Endothelial cell of umbilical vein (primary cell): ENCODE data around the gene PTGES.

ENCODE experiments used
- EZH2 ChIP-seq: IDR thresholded peaks from 2 replicates; pipeline ENCODE4 v1.6.1; 2012; ENCODE audit warnings: borderline replicate concordance, low read depth, mild to moderate bottlenecking, moderate library complexity, low read length, inconsistent platforms; ENCODE audit not compliant: severe bottlenecking
- MYC ChIP-seq: IDR thresholded peaks from one replicate; pipeline ENCODE4 v1.6.1; 2011; ENCODE audit warnings: mild to moderate bottlenecking, low read depth, low read length
- POLR2A ChIP-seq: IDR thresholded peaks from 2 replicates; pipeline ENCODE4 v1.6.1; 2012; ENCODE audit warnings: low read depth, mild to moderate bottlenecking, control low read depth, low read length
- POLR2AphosphoS5 ChIP-seq: IDR thresholded peaks from 2 replicates; pipeline ENCODE4 v1.6.1; 2012; ENCODE audit warnings: low read depth, mild to moderate bottlenecking, control low read depth, low read length, moderate library complexity; ENCODE audit not compliant: insufficient read depth
- TF ChIP-seq, protein P1 (sequence below), 2 donors: IDR thresholded peaks; 1 replicate in 1 of 2; 2 replicates in 1 of 2; pipeline ENCODE4 v1.5.1; 2011; ENCODE audit warnings: low read length in 2 of 2, mild to moderate bottlenecking in 2 of 2, moderate library complexity in 2 of 2, control low read depth in 1 of 2, inconsistent platforms in 1 of 2, low read depth in 1 of 2; ENCODE audit not compliant: insufficient read depth in 1 of 2; ENCODE audit errors: extremely low read depth in 1 of 2
- TF ChIP-seq, protein P2 (sequence below): IDR thresholded peaks from 2 replicates; pipeline ENCODE4 v1.6.1; 2011; ENCODE audit not compliant: insufficient read depth, insufficient read length

GRCh38 chr9:129722913-129723312, 29.9 kb downstream of the PTGES start:
- TF ChIP-seq EZH2 (no peak), POLR2AphosphoS5 (no peak), POLR2A (no peak), MYC (no peak)
- TF ChIP-seq, protein P1, sequence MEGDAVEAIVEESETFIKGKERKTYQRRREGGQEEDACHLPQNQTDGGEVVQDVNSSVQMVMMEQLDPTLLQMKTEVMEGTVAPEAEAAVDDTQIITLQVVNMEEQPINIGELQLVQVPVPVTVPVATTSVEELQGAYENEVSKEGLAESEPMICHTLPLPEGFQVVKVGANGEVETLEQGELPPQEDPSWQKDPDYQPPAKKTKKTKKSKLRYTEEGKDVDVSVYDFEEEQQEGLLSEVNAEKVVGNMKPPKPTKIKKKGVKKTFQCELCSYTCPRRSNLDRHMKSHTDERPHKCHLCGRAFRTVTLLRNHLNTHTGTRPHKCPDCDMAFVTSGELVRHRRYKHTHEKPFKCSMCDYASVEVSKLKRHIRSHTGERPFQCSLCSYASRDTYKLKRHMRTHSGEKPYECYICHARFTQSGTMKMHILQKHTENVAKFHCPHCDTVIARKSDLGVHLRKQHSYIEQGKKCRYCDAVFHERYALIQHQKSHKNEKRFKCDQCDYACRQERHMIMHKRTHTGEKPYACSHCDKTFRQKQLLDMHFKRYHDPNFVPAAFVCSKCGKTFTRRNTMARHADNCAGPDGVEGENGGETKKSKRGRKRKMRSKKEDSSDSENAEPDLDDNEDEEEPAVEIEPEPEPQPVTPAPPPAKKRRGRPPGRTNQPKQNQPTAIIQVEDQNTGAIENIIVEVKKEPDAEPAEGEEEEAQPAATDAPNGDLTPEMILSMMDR (IDR thresholded peaks at IDR 0.05; ENCODE audit: extremely low read depth in 1 of 2, insufficient read depth in 1 of 2, low read depth in 1 of 2, low read length in 2 of 2): no peak
- TF ChIP-seq, protein P2, sequence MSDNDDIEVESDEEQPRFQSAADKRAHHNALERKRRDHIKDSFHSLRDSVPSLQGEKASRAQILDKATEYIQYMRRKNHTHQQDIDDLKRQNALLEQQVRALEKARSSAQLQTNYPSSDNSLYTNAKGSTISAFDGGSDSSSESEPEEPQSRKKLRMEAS: no peak
